Ascending aorta (tissue), 2 donors: ENCODE measurements around the gene MLH3. TPM values are rescaled to one million over a fixed set of nuclear protein-coding genes. Genes with fewer than 3 reads are reported as not detected.

ENCODE experiments used
- DNase-seq, 2 donors: peaks; one replicate each; pipeline ENCODE4 v3.0.0-alpha.2; 2019; ENCODE audit warnings: low spot score in 2 of 2
- H3K27ac ChIP-seq, 2 donors: fragments of 200-600 bp; sonication (generic); one replicate each; pipeline ENCODE4 v1.5.1; 2016 to 2017; ENCODE audit warnings: mild to moderate bottlenecking in 1 of 2
- H3K27me3 ChIP-seq: fragments of 200-600 bp; sonication (generic); one replicate; pipeline ENCODE4 v1.5.1; 2017
- H3K36me3 ChIP-seq, 2 donors: fragments of 200-600 bp; sonication (generic); one replicate each; pipeline ENCODE4 v1.5.1; 2016
- H3K4me1 ChIP-seq, 2 donors: fragments of 200-600 bp; sonication (generic); one replicate each; pipeline ENCODE4 v1.5.1; 2016 to 2017; ENCODE audit warnings: mild to moderate bottlenecking in 1 of 2
- H3K4me3 ChIP-seq, 2 donors: fragments of 200-600 bp; sonication (generic); one replicate each; pipeline ENCODE4 v1.5.1; 2016 to 2017; ENCODE audit warnings: mild to moderate bottlenecking in 1 of 2
- H3K9me3 ChIP-seq, 2 donors: fragments of 200-600 bp; sonication (generic); one replicate each; pipeline ENCODE4 v1.5.1; 2016
- CTCF ChIP-seq, 3 experiments: fragments of 200-600 bp in 2 of 3; fragments of 450-650 bp in 1 of 3; sonication (generic) in 2 of 3; IDR thresholded peaks; one replicate each; pipeline ENCODE4 v1.5.1; 2016 to 2019; ENCODE audit warnings: antibody characterized with exemption in 3 of 3, mild to moderate bottlenecking in 1 of 3, moderate library complexity in 1 of 3
- intact Hi-C: fragments of 100-400 bp; cut with DNase I; formaldehyde crosslinking; loops from one replicate; pipeline ENCODE4 v1.15.1; 2023
- total RNA-seq: library from RNA; depleted of rRNA; stranded (reverse); fragments of >200 nt; gene quantifications from one replicate; pipeline ENCODE4 v1.1.0, GENCODE V29; 2016

Gene MLH3
- total RNA-seq, 1 donor from 2014 or later: 23.9 TPM

GRCh38 chr14:75044752-75045151 lies 6.5 kb downstream of the MLH3 start:
- no peak overlapping the region for H3K4me3 ChIP-seq
- H3K36me3 ChIP-seq: peaks cover 3 to 19% of the 10 kb centered on the region in 2 donors
- H3K9me3 ChIP-seq: no peaks in the 10 kb centered on the region
- intact Hi-C loops: no loop called here
- no peaks in the 10 kb centered on the region for H3K27me3 ChIP-seq
- peaks cover 3 to 19% of the 10 kb centered on the region in 2 donors for H3K4me1 ChIP-seq
- no peak for DNase-seq
- TF ChIP-seq CTCF (IDR thresholded peaks at IDR 0.05): no peak
- no peak overlapping the region for H3K27ac ChIP-seq

- DNase-seq: no peak
Measured at GRCh38 chr14:75044322-75044721, 6.9 kb downstream of the MLH3 start.

GRCh38 chr14:75042035-75042434 lies 9.2 kb downstream of the MLH3 start:
- no peak for TF ChIP-seq CTCF (IDR thresholded peaks at IDR 0.05)
- intact Hi-C loops: no loop called here
- Histone ChIP-seq H3K4me3 (no peak overlapping the region), H3K27me3 (no peaks in the 10 kb centered on the region), H3K36me3 (peaks cover 8 to 33% of the 10 kb centered on the region in 2 donors), H3K27ac (no peak overlapping the region), H3K9me3 (no peaks in the 10 kb centered on the region), H3K4me1 (peaks cover 0 to 7% of the 10 kb centered on the region in 2 donors)
- DNase-seq: no peak

More at GRCh38 chr14:75044322-75044721, 6.9 kb downstream of the MLH3 start:
- no peak overlapping the region for H3K27ac ChIP-seq
- no peaks in the 10 kb centered on the region for H3K27me3 ChIP-seq
- H3K4me1 ChIP-seq: peaks cover 1 to 14% of the 10 kb centered on the region in 2 donors
- H3K36me3 ChIP-seq: peaks cover 3 to 21% of the 10 kb centered on the region in 2 donors
- no peaks in the 10 kb centered on the region for H3K9me3 ChIP-seq
- no peak overlapping the region for H3K4me3 ChIP-seq
- no peak for TF ChIP-seq CTCF (IDR thresholded peaks at IDR 0.05)
- intact Hi-C loops: no loop called here

- H3K36me3 ChIP-seq: peaks cover 8 to 37% of the 10 kb centered on the region in 2 donors
- no peak for DNase-seq
- intact Hi-C loops: no loop called here
- H3K4me3 ChIP-seq: no peak overlapping the region
- no peaks in the 10 kb centered on the region for H3K27me3 ChIP-seq
- peaks cover 0 to 7% of the 10 kb centered on the region in 2 donors for H3K4me1 ChIP-seq
- no peaks in the 10 kb centered on the region for H3K9me3 ChIP-seq
- no peak overlapping the region for H3K27ac ChIP-seq
- TF ChIP-seq CTCF (IDR thresholded peaks at IDR 0.05): no peak
Measured at GRCh38 chr14:75041613-75042012, 9.7 kb downstream of the MLH3 start.

- no peaks in the 10 kb centered on the region for H3K9me3 ChIP-seq
- no peak overlapping the region for H3K4me3 ChIP-seq
- DNase-seq: no peak
- peaks cover 8 to 44% of the 10 kb centered on the region in 2 donors for H3K36me3 ChIP-seq
- no peak for TF ChIP-seq CTCF (IDR thresholded peaks at IDR 0.05)
- peaks cover 0 to 7% of the 10 kb centered on the region in 2 donors for H3K4me1 ChIP-seq
- H3K27ac ChIP-seq: no peak overlapping the region
- intact Hi-C loops: no loop called here
- no peaks in the 10 kb centered on the region for H3K27me3 ChIP-seq
Measured at GRCh38 chr14:75040959-75041358, 10.3 kb downstream of the MLH3 start.

- no peaks in the 10 kb centered on the region for H3K27me3 ChIP-seq
- no peaks in the 10 kb centered on the region for H3K9me3 ChIP-seq
- TF ChIP-seq CTCF (IDR thresholded peaks at IDR 0.05): no peak
- no peak overlapping the region for H3K4me3 ChIP-seq
- peaks cover 0 to 7% of the 10 kb centered on the region in 2 donors for H3K4me1 ChIP-seq
- H3K27ac ChIP-seq: no peak overlapping the region
- intact Hi-C loops: no loop called here
- DNase-seq: no peak
- H3K36me3 ChIP-seq: peaks cover 8 to 48% of the 10 kb centered on the region in 2 donors
Measured at GRCh38 chr14:75040507-75040906, 10.8 kb downstream of the MLH3 start.
